A204.1 (cell line): ENCODE measurements around the gene ITSN1.
"Not testable (repeated sequence)": the region's sequence is repeated elsewhere in the genome, so short reads cannot be mapped to it uniquely, and the experiment has no call there.

Source experiments
- FAIRE-seq: peaks from 2 replicates; lab custom pipeline; 2012; peaks lifted over from hg19 to GRCh38; lab: Jason Lieb, UNC

The ITSN1 gene

GRCh38 chr21:33863191-33863590 lies 220.9 kb downstream of the ITSN1 start:
- not testable (repeated sequence) for FAIRE-seq

DNA sequence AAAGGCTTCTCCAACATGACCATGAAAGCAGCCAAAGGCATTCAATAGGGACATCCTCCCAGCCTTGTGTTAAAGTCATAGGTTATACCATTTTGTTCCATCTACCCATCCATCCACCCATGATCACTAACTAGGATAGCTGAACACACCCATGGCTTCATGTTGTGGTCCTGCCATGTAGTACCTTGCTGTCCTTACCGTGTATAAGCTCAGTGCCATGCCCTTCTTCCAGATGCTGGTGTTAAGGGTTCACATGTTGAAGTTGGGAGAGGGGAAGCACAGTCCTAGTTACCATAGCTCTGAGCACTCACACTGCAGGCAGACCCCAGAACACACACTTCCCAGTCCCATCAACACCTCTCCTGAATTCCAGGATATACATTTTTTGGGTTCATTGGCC lies 221.8 kb downstream of the ITSN1 start:
- no peak for FAIRE-seq

- no peak for FAIRE-seq
Observed at GRCh38 chr21:33865176-33865575, 222.9 kb downstream of the ITSN1 start.

DNA sequence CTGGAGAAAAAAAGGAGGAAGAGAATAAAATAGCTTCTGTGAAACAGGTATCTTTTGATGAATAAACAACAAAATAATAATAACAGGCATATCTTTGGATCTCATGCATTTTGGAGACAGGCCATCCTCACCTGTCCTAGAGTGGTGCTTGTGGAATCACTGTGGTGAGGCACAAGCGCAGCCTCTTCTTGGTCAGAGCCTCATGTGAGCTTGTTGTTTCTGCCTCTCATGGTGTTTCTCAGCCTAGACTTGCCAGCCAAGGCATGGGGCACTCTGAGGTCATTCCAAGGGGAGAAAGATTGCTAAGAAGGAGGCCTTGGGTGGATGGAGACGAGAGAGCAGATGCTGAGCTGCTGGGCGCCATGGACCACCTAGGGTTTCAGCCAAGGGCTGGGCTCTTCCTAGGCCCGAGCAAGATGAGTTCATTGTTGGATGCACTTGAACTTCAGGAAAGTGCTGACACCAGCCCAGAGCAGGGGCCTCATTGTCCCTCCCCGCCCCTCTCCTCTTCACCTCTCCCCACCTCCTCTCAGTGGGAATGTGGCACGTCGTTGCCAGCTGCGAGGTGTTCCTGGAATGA lies 223.8 kb downstream of the ITSN1 start:
- FAIRE-seq: no peak

- no peak for FAIRE-seq
Observed at GRCh38 chr21:33866826-33867225, 224.5 kb downstream of the ITSN1 start.

GRCh38 chr21:33867868-33868267 lies 225.6 kb downstream of the ITSN1 start:
- not testable (repeated sequence) for FAIRE-seq

- no peak for FAIRE-seq
Observed at GRCh38 chr21:33869873-33870272, 227.6 kb downstream of the ITSN1 start.

GRCh38 chr21:33870768-33871167 lies 228.5 kb downstream of the ITSN1 start:
- no peak for FAIRE-seq

- FAIRE-seq: no peak
Observed at GRCh38 chr21:33871171-33871570, 228.9 kb downstream of the ITSN1 start.

GRCh38 chr21:33872881-33873515 lies 230.7 kb downstream of the ITSN1 start:
- no peak for FAIRE-seq

DNA sequence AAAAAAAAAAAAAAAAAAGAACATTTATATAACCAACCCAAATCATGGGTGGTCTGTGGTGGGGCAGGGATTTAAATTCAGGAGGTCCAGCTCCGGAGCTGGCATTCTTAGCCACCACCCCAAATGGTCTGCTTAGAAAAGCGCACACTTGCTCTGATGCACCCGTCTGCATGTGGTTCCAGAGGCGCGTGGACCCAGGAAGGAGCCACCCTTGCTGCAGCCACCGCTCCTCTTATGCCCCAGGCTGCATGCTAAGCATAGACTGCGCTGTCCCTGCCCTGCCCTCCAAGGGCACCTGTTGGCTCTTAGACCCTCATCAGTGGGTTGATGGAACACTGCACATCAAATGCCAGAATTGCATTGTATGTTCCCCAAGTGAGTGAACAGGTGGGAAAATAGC lies 231.9 kb downstream of the ITSN1 start:
- no peak for FAIRE-seq

DNA sequence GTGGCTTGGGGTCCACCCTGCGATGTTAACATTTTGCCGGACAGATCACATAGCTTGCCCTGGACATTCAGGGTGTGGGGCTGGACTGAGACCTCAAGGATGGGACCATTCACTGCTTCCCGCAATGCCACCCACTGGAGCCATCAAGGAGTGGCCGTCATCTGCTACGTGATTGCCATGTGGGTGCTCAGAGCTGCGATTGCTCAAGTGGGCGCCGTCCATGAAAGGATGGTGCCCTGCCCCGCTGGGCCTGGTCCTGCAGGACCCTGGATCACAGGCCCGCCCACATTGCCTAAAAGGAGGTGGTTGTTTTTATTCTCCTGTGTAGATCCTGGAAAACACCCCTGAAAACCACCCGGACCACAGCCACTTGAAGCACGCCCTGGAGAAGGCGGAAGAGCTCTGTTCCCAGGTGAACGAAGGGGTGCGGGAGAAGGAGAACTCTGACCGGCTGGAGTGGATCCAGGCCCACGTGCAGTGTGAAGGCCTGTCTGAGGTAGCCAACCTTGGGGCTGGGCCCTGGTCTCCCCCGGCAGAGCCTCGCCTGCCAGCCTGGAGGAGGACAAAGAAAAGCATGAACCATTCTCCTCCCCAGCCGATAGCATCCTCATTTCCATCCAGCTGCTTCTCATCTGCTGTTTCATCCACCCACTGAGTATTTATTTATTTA lies 232.9 kb downstream of the ITSN1 start:
- no peak for FAIRE-seq

DNA sequence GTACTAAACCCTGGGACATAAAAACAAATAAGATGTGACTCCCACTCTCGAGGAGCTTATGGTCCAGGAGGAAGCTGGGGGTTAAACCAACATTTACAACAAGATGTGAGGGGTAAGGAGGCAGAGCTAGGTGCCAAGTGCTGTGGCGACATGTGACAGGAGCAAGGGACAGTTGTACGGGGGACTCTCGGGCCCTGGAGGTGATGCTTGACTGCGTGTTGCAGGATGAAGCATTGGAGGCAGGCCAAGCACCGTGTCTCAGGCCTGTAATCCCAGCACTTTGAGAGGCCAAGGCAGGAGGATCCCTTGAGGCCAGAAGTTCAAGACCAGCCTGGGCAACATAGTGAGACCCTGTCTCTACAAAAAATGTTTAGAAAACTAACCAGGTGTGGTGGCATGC lies 236.5 kb downstream of the ITSN1 start:
- no peak for FAIRE-seq

DNA sequence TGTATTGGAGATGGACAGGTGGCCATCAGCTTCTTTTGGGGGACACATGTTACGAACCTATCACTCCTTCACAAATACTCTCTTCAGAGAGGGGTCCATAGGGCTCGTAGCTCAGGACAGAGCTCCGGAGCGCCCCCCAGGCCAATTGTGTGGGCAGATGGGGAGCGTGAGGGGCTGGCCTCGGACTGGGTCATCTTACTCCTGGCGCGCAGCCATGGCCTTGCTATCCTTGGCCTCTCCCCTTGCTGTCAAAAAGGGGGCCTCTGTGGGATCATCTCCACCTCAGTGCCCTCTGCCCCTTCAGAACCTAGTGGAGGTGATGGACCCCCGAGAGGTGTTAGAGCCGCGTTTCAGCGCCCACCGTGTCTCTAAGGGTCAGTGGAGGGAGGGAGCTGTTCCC lies 238.3 kb downstream of the ITSN1 start:
- no peak for FAIRE-seq

- FAIRE-seq: no peak
Observed at GRCh38 chr21:33881689-33882440, 239.6 kb downstream of the ITSN1 start.

- FAIRE-seq: no peak
Observed at GRCh38 chr21:33883118-33883517, 240.8 kb downstream of the ITSN1 start.

- FAIRE-seq: no peak
Observed at GRCh38 chr21:33884376-33885171, 242.3 kb downstream of the ITSN1 start.

GRCh38 chr21:33885172-33885514 lies 242.8 kb downstream of the ITSN1 start:
- FAIRE-seq: no peak

- FAIRE-seq: no peak
Observed at GRCh38 chr21:33886321-33886720, 244.0 kb downstream of the ITSN1 start.

DNA sequence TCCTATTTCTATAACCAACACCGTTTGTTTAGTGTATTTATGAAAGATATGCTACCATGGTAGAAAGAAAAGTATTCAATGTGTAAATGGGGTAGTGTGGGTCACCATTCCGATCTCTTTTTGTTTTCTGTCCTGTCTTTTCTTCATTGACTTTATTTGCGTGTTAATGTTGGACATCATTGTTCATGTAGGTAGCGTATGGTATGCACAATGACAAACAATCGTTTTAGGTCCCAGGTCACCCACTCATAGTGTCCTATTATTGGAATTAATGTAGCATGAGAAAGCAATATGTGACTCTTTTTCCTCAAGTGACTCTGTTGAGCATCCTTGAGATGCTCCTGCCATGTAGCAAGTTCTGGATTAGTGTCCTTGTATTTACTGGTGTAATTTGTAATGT lies 247.9 kb downstream of the ITSN1 start:
- no peak for FAIRE-seq

GRCh38 chr21:33892853-33893252 lies 250.6 kb downstream of the ITSN1 start:
- FAIRE-seq: no peak

DNA sequence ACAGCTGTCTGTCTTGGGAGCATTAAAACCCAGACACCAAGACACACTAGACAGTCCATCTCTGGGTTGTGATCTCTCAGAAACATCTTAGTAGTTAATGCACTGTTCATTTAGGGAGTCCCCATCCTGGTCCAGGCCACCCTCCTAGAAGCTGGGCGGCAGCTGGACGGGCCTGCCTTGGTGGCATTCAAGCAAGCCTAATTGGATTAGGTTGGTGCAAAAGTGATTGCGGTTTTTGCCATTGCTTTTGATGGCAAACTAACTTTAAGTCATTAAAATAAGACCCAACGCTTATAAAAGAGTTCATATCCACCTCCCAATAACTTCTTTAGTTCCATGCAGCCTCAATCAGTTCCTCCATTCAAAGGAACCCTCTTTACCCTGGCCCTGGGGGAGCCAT lies 251.6 kb downstream of the ITSN1 start:
- FAIRE-seq: no peak
